IMR-90 (cell line): ENCODE results near the gene PRDM2. TPM values are rescaled to one million over a fixed set of nuclear protein-coding genes. Genes with fewer than 3 reads are reported as not detected.

ENCODE experiments used
- ATAC-seq: fragments of 200-7000 bp; cut with Tn5 transposase; 2 replicates; pipeline ENCODE4 v1.9.1; 2020; ENCODE audit warnings: low read depth, mild to moderate bottlenecking, moderate library complexity
- BruUV-seq: library from RNA; stranded (reverse); fragments of 400-500 nt; replicated peaks from 2 replicates; lab custom pipeline; 2021; lab: Mats Ljungman, UMichigan
- CTCF ChIA-PET: fragments of 300-600 bp; formaldehyde crosslinking; extraction: SDS; loops from one replicate; lab custom pipeline; 2021; ENCODE audit warnings: antibody characterized with exemption; lab: Yijun Ruan, JAX
- POLR2A ChIA-PET: fragments of 300-600 bp; sonication (Branson Sonifier 250); formaldehyde crosslinking; loops from one replicate; lab custom pipeline; 2022; ENCODE audit warnings: antibody characterized with exemption; ENCODE audit not compliant: unreplicated experiment; lab: Charles Lee
- DNase-seq: peaks from one replicate; pipeline ENCODE4 v3.0.0; 2013
- H2AFZ ChIP-seq: replicated peaks from 2 replicates; pipeline ENCODE3; 2013; ENCODE audit warnings: low read length, mild to moderate bottlenecking; ENCODE audit not compliant: poor library complexity
- H2AK5ac ChIP-seq: 2 replicates; pipeline ENCODE4 v1.6.1; 2013; ENCODE audit warnings: low read depth, low read length, inconsistent platforms
- H2AK9ac ChIP-seq: replicated peaks from 2 replicates; pipeline ENCODE3; 2013; ENCODE audit warnings: mild to moderate bottlenecking, low read depth, low read length, moderate library complexity; ENCODE audit not compliant: poor library complexity
- H2BK120ac ChIP-seq: 2 replicates; pipeline ENCODE4 v1.6.1; 2013; ENCODE audit warnings: low read depth, low read length, inconsistent platforms
- H2BK15ac ChIP-seq: 3 replicates; pipeline ENCODE4 v1.6.1; 2013; ENCODE audit warnings: low read depth, low read length, inconsistent platforms
- H2BK20ac ChIP-seq: 2 replicates; pipeline ENCODE4 v1.6.1; 2013; ENCODE audit warnings: low read depth, mild to moderate bottlenecking, inconsistent platforms, low read length, moderate library complexity
- H2BK5ac ChIP-seq: 2 replicates; pipeline ENCODE4 v1.6.1; 2013; ENCODE audit warnings: mild to moderate bottlenecking, low read depth, low read length, inconsistent platforms; ENCODE audit not compliant: poor library complexity, severe bottlenecking
- H3K14ac ChIP-seq: replicated peaks from 2 replicates; pipeline ENCODE4 v1.6.1; 2013; ENCODE audit warnings: low read depth, low read length, inconsistent platforms
- H3K18ac ChIP-seq: 2 replicates; pipeline ENCODE4 v1.6.1; 2013; ENCODE audit warnings: low read depth, low read length, control low read depth
- H3K23ac ChIP-seq: 2 replicates; pipeline ENCODE4 v1.6.1; 2013; ENCODE audit warnings: low read depth, low read length, inconsistent platforms
- H3K27ac ChIP-seq: 2 replicates; pipeline ENCODE4 v1.5.1; 2013; ENCODE audit warnings: mild to moderate bottlenecking, control low read depth, low read length; ENCODE audit not compliant: insufficient read depth
- H3K27me3 ChIP-seq: 2 replicates; pipeline ENCODE4 v1.6.1; 2013; ENCODE audit warnings: low read length; ENCODE audit not compliant: control insufficient read depth, insufficient read depth
- H3K36me3 ChIP-seq: 2 replicates; pipeline ENCODE4 v1.6.1; 2013; ENCODE audit warnings: low read length, mixed read lengths; ENCODE audit not compliant: control insufficient read depth, insufficient read depth
- H3K4ac ChIP-seq: 2 replicates; pipeline ENCODE4 v1.6.1; 2013; ENCODE audit warnings: low read depth, low read length, inconsistent platforms
- H3K4me1 ChIP-seq: 2 replicates; pipeline ENCODE4 v1.6.1; 2013; ENCODE audit warnings: low read length, mixed read lengths; ENCODE audit not compliant: control insufficient read depth, insufficient read depth
- H3K4me2 ChIP-seq: 2 replicates; pipeline ENCODE4 v1.6.1; 2013; ENCODE audit warnings: low read depth, mild to moderate bottlenecking, control low read depth, low read length, moderate library complexity
- H3K4me3 ChIP-seq: 2 replicates; pipeline ENCODE4 v1.5.1; 2013; ENCODE audit warnings: low read depth, mild to moderate bottlenecking, control low read depth, low read length, moderate library complexity; ENCODE audit not compliant: insufficient read depth
- H3K56ac ChIP-seq: 2 replicates; pipeline ENCODE4 v1.6.1; 2013; ENCODE audit warnings: low read length, inconsistent platforms; ENCODE audit not compliant: insufficient read depth; ENCODE audit errors: extremely low read depth
- H3K79me1 ChIP-seq, 2 experiments: 2 replicates each; pipeline ENCODE4 v1.6.1; 2013; ENCODE audit warnings: low read length in 2 of 2, inconsistent platforms in 1 of 2, low read depth in 1 of 2
- H3K9ac ChIP-seq: 2 replicates; pipeline ENCODE4 v1.6.1; 2013; ENCODE audit warnings: low read depth, low read length, control low read depth
- H3K9me1 ChIP-seq: 2 replicates; pipeline ENCODE4 v1.6.1; 2013; ENCODE audit warnings: low read length, inconsistent platforms; ENCODE audit not compliant: insufficient read depth
- H3K9me3 ChIP-seq: 2 replicates; pipeline ENCODE4 v1.6.1; 2013; ENCODE audit warnings: low read length; ENCODE audit not compliant: control insufficient read depth, insufficient read depth
- H4K20me1 ChIP-seq: 2 replicates; pipeline ENCODE4 v1.6.1; 2013; ENCODE audit warnings: low read length, inconsistent platforms; ENCODE audit not compliant: insufficient read depth
- H4K5ac ChIP-seq: 2 replicates; pipeline ENCODE4 v1.6.1; 2013; ENCODE audit warnings: mild to moderate bottlenecking, low read depth, low read length, control low read depth
- H4K8ac ChIP-seq, 2 experiments: 2 replicates each; pipeline ENCODE4 v1.6.1; 2013; ENCODE audit warnings: low read depth in 2 of 2, low read length in 2 of 2, control low read depth in 1 of 2, inconsistent platforms in 1 of 2
- H4K91ac ChIP-seq: 2 replicates; pipeline ENCODE4 v1.6.1; 2013; ENCODE audit warnings: low read depth, low read length, inconsistent platforms; ENCODE audit not compliant: insufficient read depth
- CEBPB ChIP-seq: IDR thresholded peaks from 2 replicates; pipeline ENCODE4 v1.6.1; 2012; ENCODE audit warnings: low read depth, low read length, improper control_type of control experiment
- CHD1 ChIP-seq: IDR thresholded peaks from 2 replicates; pipeline ENCODE4 v1.6.1; 2012; ENCODE audit warnings: low read depth, low read length, improper control_type of control experiment
- FOS ChIP-seq: fragments of 150-350 bp; IDR thresholded peaks from 2 replicates; pipeline ENCODE4 v1.6.1; 2016; ENCODE audit warnings: low read depth, low read length
- MAFK ChIP-seq: IDR thresholded peaks from 2 replicates; pipeline ENCODE4 v1.6.1; 2012; ENCODE audit warnings: low read depth, low read length, improper control_type of control experiment
- MAZ ChIP-seq: IDR thresholded peaks from 2 replicates; pipeline ENCODE4 v1.6.1; 2012; ENCODE audit warnings: low read depth, mild to moderate bottlenecking, low read length, improper control_type of control experiment, moderate library complexity, borderline replicate concordance
- MXI1 ChIP-seq: IDR thresholded peaks from 2 replicates; pipeline ENCODE4 v1.6.1; 2012; ENCODE audit warnings: low read depth, mild to moderate bottlenecking, low read length, moderate library complexity, borderline replicate concordance
- NFE2L2 ChIP-seq: fragments of 150-350 bp; IDR thresholded peaks from 2 replicates; pipeline ENCODE4 v1.6.1; 2016; ENCODE audit warnings: low read depth, mild to moderate bottlenecking, low read length
- POLR2A ChIP-seq: IDR thresholded peaks from 2 replicates; pipeline ENCODE4 v1.6.1; 2012; ENCODE audit warnings: mild to moderate bottlenecking, low read depth, low read length
- RCOR1 ChIP-seq: IDR thresholded peaks from 2 replicates; pipeline ENCODE4 v1.6.1; 2012; ENCODE audit warnings: mild to moderate bottlenecking, low read length, improper control_type of control experiment; ENCODE audit not compliant: insufficient replicate concordance
- RFX5 ChIP-seq: IDR thresholded peaks from 2 replicates; pipeline ENCODE4 v1.8.0; 2012; ENCODE audit warnings: low read depth, mild to moderate bottlenecking, low read length, moderate library complexity
- SMC3 ChIP-seq: fragments of 150-350 bp; IDR thresholded peaks from 2 replicates; pipeline ENCODE4 v1.6.1; 2016; ENCODE audit warnings: low read depth, mild to moderate bottlenecking, antibody characterized with exemption, low read length, moderate library complexity
- USF2 ChIP-seq: fragments of 150-350 bp; IDR thresholded peaks from 2 replicates; pipeline ENCODE4 v1.6.1; 2017; ENCODE audit warnings: mild to moderate bottlenecking, antibody characterized with exemption, low read length, low read depth
- WGBS, 2 experiments: methylation state at CpG; one replicate each; pipeline versions ENCODE4 v1.1.5 to v1.1.7; 2013; ENCODE audit warnings: missing lambda C conversion rate in 2 of 2; ENCODE audit not compliant: insufficient read length in 1 of 2; ENCODE audit errors: extremely low coverage in 2 of 2; 5-methylcytosine and 5-hydroxymethylcytosine counted together
- dilution Hi-C: fragments of 300-500 bp; cut with HindIII; formaldehyde crosslinking; loops from one replicate; pipeline ENCODE4 v1.14.3; 2018; ENCODE audit warnings: low sequenced_read_pairs; ENCODE audit not compliant: unreplicated experiment
- in situ Hi-C: fragments of 300-500 bp; cut with MboI; formaldehyde crosslinking; loops from 3 replicates; pipeline ENCODE4 v1.14.3; 2019; ENCODE audit warnings: low sequenced_read_pairs, inconsistent platforms, mixed read lengths
- intact Hi-C: fragments of 100-400 bp; cut with micrococcal nuclease; formaldehyde crosslinking; loops from 2 replicates; pipeline ENCODE4 v1.10.0; 2022
- polyA plus RNA-seq, 3 experiments: library from polyadenylated mRNA; depleted of rRNA; stranded (reverse); fragments of >200 nt; gene quantifications; 2 replicates each; pipeline ENCODE4 v1.2.3, GENCODE V29; 2012; ENCODE audit warnings: low replicate concordance in 1 of 3
- total RNA-seq: library from RNA; depleted of rRNA; stranded (reverse); fragments of >200 nt; gene quantifications from 2 replicates; pipeline ENCODE4 v1.2.3, GENCODE V29; 2012

PRDM2 gene
- total and polyA plus RNA-seq, 2 of the 4 experiments (the other 2 are of a cell fraction), result 3.4 to 8.9 TPM

- H3K4ac ChIP-seq, result no peak overlapping the region
- H3K4me2 ChIP-seq, result no peak overlapping the region
- TF ChIP-seq POLR2A, result no peak
- TF ChIP-seq USF2, result no peak
- no peak for TF ChIP-seq FOS
- no peak for TF ChIP-seq RCOR1
- TF ChIP-seq SMC3, result no peak
- no peak for TF ChIP-seq NFE2L2
- no peak for TF ChIP-seq MAZ
- no peak for TF ChIP-seq MAFK
- no peak for TF ChIP-seq CEBPB
- TF ChIP-seq CHD1, result no peak
- no peak for TF ChIP-seq MXI1
- TF ChIP-seq RFX5, result no peak
- no peaks in the 10 kb centered on the region for H3K4me1 ChIP-seq
- H3K79me1 ChIP-seq, result peaks cover 3 to 11% of the 10 kb centered on the region in 2 experiments; a peak in 3 of 4 replicates
- H3K23ac ChIP-seq, result no peak overlapping the region
- intact Hi-C loops, result no loop called here
- no peak overlapping the region for H2BK5ac ChIP-seq
- no peaks in the 10 kb centered on the region for H4K20me1 ChIP-seq
- no peaks in the 10 kb centered on the region for H3K27me3 ChIP-seq
- 79% methylated on average over 4 of the region's 19 CpGs; no CpG with 5 or more reads in 1 of the 2 experiments for WGBS, 2 experiments
- H3K27ac ChIP-seq, result no peak overlapping the region
- H3K18ac ChIP-seq, result no peak overlapping the region
- no peak overlapping the region for H3K56ac ChIP-seq
- DNase-seq (no peak), ATAC-seq (no peak)
- no peak overlapping the region for H2BK20ac ChIP-seq
- in situ Hi-C loops, result loop anchor here (10.0 kb wide), 1 partner anchor 108 kb away; no protein-coding TSS in a partner anchor
- H2BK120ac ChIP-seq, result no peak overlapping the region
- no peak overlapping the region for H4K5ac ChIP-seq
- no peak overlapping the region for H2BK15ac ChIP-seq
- no peak overlapping the region for H2AK9ac ChIP-seq
- dilution Hi-C loops, result no loop called here
- no peak overlapping the region for H3K9ac ChIP-seq
- no TSS peak for BruUV-seq
- peaks cover 3% of the 10 kb centered on the region; the same call in 1 of the 2 replicates for H3K9me1 ChIP-seq
- no peak overlapping the region for H4K8ac ChIP-seq
- H3K9me3 ChIP-seq, result no peaks in the 10 kb centered on the region
- H2AFZ ChIP-seq, result no peak overlapping the region
- POLR2A ChIA-PET, result no interaction called here
- H3K36me3 ChIP-seq, result no peaks in the 10 kb centered on the region
- H3K14ac ChIP-seq, result no peak overlapping the region
- no peak overlapping the region for H2AK5ac ChIP-seq
- H4K91ac ChIP-seq, result no peak overlapping the region
- H3K4me3 ChIP-seq, result no peak overlapping the region
- CTCF ChIA-PET, result no interaction called here
These were observed 103.0 kb downstream of the PRDM2 start for GRCh38 chr1:13802782-13803545.
